Measurements from ENCODE around the gene BTBD1.
"Not testable (repeated sequence)": the region's sequence is repeated elsewhere in the genome, so short reads cannot be mapped to it uniquely, and the experiment has no call there.

- not testable (repeated sequence) for TF ChIP-seq CTCF (conservative IDR thresholded peaks at IDR 0.05; ENCODE audit: low read depth, low read length); EZH2phosphoT487 (IDR thresholded peaks at IDR 0.05; ENCODE audit: borderline replicate concordance, low read length)
These were observed 19.0 kb upstream of the BTBD1 start for GRCh38 chr15:83085864-83086552.
